Activated B cell treated with CpG ODN at 0.5 μM for 24 hours (primary cell): ENCODE measurements around the gene TRDN. TPM values are rescaled to one million over a fixed set of nuclear protein-coding genes. Genes with fewer than 3 reads are reported as not detected.

Source experiments
- ATAC-seq: fragments of 200-7000 bp; cut with Tn5 transposase; one replicate; pipeline ENCODE4 v1.10.0; 2021; ENCODE audit warnings: low read depth, mild to moderate bottlenecking, moderate library complexity
- CTCF ChIA-PET: fragments of 350-600 bp; sonication (Branson Sonifier 250); formaldehyde crosslinking; loops from one replicate; lab custom pipeline; 2021; ENCODE audit warnings: antibody characterized with exemption; lab: Charles Lee
- POLR2A ChIA-PET: fragments of 350-600 bp; sonication (Branson Sonifier 250); formaldehyde crosslinking; loops from one replicate; lab custom pipeline; 2021; ENCODE audit warnings: antibody characterized with exemption; lab: Charles Lee
- DNase-seq: peaks from one replicate; pipeline ENCODE4 v3.0.0; 2022
- H3K27ac Mint-ChIP-seq: one replicate; pipeline ENCODE4 v1.8.0; 2020; ENCODE audit warnings: mixed read lengths
- H3K27me3 Mint-ChIP-seq: one replicate; pipeline ENCODE4 v1.8.0; 2021; ENCODE audit warnings: mixed read lengths
- H3K36me3 Mint-ChIP-seq: one replicate; pipeline ENCODE4 v1.8.0; 2021; ENCODE audit warnings: low read depth, mixed read lengths
- H3K4me1 Mint-ChIP-seq: one replicate; pipeline ENCODE4 v1.8.0; 2021; ENCODE audit warnings: mixed read lengths
- H3K4me3 Mint-ChIP-seq: one replicate; pipeline ENCODE4 v1.8.0; 2020; ENCODE audit warnings: mild to moderate bottlenecking, mixed read lengths
- H3K9me3 Mint-ChIP-seq: one replicate; pipeline ENCODE4 v1.8.0; 2020; ENCODE audit warnings: mixed read lengths
- intact Hi-C: fragments of 100-400 bp; cut with micrococcal nuclease; formaldehyde crosslinking; loops from one replicate; pipeline ENCODE4 v1.15.1; 2024
- total RNA-seq: library from RNA; stranded (reverse); gene quantifications from 2 replicates; pipeline ENCODE4 v1.2.3, GENCODE V29; 2022
- TF ChIP-seq, protein P1 (sequence below): fragments of 200-600 bp; IDR thresholded peaks from one replicate; pipeline ENCODE4 v1.8.0; 2022; ENCODE audit warnings: antibody characterized with exemption, mild to moderate bottlenecking

The TRDN gene
- total RNA-seq, 1 donor from 2014 or later = not detected

DNA sequence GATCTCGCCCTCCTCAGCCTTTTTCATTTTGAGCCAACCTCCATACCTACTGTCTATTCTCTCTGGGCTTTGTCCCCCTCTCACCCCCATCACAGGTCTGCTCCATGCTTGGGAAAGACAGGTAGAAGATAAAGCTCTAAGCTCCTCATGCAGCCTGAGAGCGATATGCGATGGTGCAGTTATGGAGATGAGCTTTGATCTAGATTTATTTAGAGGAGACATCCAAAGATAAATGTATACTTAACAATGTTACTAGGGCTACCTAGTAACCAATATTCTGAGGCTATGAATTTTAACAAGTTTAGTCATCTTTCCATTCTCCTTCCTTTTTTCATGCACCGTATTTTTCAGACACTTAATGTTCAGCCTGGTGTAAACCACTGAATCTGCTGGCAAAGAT, 95.3 kb downstream of the TRDN start:
- POLR2A ChIA-PET = no interaction called here
- CTCF ChIA-PET = no interaction called here

DNA sequence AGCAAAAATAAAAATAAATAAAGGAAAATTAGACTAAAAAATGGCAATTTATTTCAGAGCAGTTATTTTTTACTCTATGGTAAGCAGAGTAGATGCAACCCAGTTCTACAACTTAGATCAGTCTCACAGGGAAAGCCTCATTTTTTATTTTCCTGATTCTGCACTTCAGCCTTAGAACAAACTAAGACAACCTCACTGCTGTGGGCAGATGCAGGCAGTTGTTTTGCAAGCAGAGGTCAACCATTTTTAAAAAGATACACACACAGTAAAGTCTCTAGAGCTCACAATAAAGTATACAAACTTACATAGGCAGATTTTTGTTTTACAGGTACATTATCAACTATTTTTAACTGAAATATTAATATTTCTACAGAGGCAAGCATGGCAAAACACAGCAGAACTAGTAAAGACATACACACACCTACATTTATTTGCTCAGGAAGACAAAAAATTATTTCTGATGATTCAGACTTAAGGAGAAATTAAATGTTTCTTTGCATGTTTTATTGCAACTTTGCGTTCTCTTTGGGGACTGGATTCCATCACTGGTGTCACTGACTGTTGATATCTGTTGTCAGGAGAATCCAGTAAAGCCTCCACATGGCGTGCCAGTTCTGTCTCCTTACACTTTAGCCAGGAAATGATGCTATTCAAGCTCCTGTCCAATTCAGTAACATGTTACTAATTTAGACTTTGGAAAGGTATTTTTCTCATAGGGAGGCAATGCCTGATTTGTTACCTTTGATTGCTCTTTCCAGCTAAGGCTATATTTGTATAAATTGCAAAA, 102.7 kb downstream of the TRDN start:
- TF ChIP-seq, protein P1, sequence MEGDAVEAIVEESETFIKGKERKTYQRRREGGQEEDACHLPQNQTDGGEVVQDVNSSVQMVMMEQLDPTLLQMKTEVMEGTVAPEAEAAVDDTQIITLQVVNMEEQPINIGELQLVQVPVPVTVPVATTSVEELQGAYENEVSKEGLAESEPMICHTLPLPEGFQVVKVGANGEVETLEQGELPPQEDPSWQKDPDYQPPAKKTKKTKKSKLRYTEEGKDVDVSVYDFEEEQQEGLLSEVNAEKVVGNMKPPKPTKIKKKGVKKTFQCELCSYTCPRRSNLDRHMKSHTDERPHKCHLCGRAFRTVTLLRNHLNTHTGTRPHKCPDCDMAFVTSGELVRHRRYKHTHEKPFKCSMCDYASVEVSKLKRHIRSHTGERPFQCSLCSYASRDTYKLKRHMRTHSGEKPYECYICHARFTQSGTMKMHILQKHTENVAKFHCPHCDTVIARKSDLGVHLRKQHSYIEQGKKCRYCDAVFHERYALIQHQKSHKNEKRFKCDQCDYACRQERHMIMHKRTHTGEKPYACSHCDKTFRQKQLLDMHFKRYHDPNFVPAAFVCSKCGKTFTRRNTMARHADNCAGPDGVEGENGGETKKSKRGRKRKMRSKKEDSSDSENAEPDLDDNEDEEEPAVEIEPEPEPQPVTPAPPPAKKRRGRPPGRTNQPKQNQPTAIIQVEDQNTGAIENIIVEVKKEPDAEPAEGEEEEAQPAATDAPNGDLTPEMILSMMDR = no peak
- H3K4me1 Mint-ChIP-seq = no peaks in the 10 kb centered on the region
- ATAC-seq (no peak), DNase-seq (no peak)
- intact Hi-C loops = no loop called here
- no peak overlapping the region for H3K27ac Mint-ChIP-seq
- H3K4me3 Mint-ChIP-seq = no peak overlapping the region
- CTCF ChIA-PET = no interaction called here
- H3K36me3 Mint-ChIP-seq = no peaks in the 10 kb centered on the region
- POLR2A ChIA-PET = no interaction called here
- H3K9me3 Mint-ChIP-seq = no peaks in the 10 kb centered on the region
- no peaks in the 10 kb centered on the region for H3K27me3 Mint-ChIP-seq

More for the DNA sequence above, 95.3 kb downstream of the TRDN start:
- no peaks in the 10 kb centered on the region for H3K9me3 Mint-ChIP-seq
- H3K27me3 Mint-ChIP-seq = no peaks in the 10 kb centered on the region
- H3K36me3 Mint-ChIP-seq = no peaks in the 10 kb centered on the region
- intact Hi-C loops = no loop called here
- ATAC-seq (no peak), DNase-seq (no peak)
- no peaks in the 10 kb centered on the region for H3K4me1 Mint-ChIP-seq
- TF ChIP-seq, protein P1 = no peak
- H3K4me3 Mint-ChIP-seq = no peak overlapping the region
- no peak overlapping the region for H3K27ac Mint-ChIP-seq

DNA sequence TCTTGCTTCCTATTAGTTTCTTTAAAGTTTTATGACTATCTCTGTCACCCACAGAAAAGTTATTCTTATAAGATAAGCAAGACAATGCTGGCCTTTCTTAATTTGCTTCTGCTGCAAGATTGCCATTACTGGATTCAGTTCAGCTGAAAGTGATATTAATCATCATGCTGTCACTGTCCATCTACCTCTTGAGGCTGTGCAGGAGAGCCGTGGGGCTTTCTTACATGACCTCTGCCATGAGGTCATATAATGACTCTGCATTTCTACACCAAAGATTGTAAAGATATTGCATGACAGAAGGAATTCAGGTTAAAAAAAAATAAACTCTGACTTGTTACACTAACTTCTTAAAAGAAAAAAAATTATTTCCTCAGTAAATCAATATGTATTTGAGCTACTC, 106.9 kb downstream of the TRDN start:
- Mint-ChIP-seq H3K36me3 (no peaks in the 10 kb centered on the region), H3K4me3 (no peak overlapping the region), H3K9me3 (no peaks in the 10 kb centered on the region), H3K4me1 (no peaks in the 10 kb centered on the region), H3K27me3 (no peaks in the 10 kb centered on the region), H3K27ac (no peak overlapping the region)
- ATAC-seq (no peak), DNase-seq (no peak)
- POLR2A ChIA-PET = no interaction called here
- TF ChIP-seq, protein P1 = no peak
- CTCF ChIA-PET = no interaction called here
- intact Hi-C loops = no loop called here

DNA sequence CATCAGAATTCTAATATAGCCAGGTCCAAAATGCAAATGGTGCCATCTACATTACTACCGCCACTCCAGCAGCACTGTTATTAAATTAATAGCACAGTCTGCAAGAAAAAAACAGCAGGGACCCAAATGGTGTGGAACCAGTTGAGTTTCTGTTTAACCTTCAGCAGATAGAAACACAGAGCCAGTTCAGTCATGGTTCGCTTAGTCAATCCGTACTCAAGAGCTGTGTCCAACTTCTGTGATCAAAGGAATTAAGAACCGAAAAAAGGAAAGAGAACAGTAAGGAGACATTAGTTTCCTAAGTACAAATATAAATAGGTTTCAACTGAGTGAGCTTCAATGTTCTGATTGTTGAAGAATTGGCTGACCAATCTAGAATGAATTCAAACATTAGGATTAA, 107.7 kb downstream of the TRDN start:
- CTCF ChIA-PET = no interaction called here
- ATAC-seq = no peak

DNA sequence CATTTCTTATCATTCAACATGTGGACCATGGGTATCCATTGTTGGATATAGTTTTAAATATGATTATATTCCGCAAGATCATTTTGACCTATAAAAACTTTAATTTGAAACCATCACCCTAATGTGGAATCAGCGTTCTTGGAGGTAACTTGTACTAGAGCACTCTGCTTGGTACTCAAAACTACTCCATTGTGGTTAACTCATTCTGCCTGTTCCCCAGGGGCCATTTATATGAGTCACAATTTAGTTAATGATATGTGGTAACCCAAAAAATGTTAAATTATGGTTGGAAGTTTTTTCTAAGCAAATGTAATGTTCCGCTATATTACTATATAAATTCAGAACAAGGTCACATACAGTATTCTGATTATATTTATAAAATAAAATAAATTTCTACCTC, 109.3 kb downstream of the TRDN start:
- H3K4me3 Mint-ChIP-seq = no peak overlapping the region
- TF ChIP-seq, protein P1 = no peak
- H3K27me3 Mint-ChIP-seq = no peaks in the 10 kb centered on the region
- no peak for DNase-seq
- ChIA-PET CTCF (no interaction called here), POLR2A (no interaction called here)
- H3K9me3 Mint-ChIP-seq = no peaks in the 10 kb centered on the region
- ATAC-seq = no peak
- intact Hi-C loops = no loop called here
- H3K27ac Mint-ChIP-seq = no peak overlapping the region
- no peaks in the 10 kb centered on the region for H3K4me1 Mint-ChIP-seq
- H3K36me3 Mint-ChIP-seq = no peaks in the 10 kb centered on the region

More for the DNA sequence above, 107.7 kb downstream of the TRDN start:
- Mint-ChIP-seq H3K36me3 (no peaks in the 10 kb centered on the region), H3K4me3 (no peak overlapping the region), H3K27me3 (no peaks in the 10 kb centered on the region), H3K27ac (no peak overlapping the region), H3K4me1 (no peaks in the 10 kb centered on the region), H3K9me3 (no peaks in the 10 kb centered on the region)
- no peak for DNase-seq
- TF ChIP-seq, protein P1 = no peak
- intact Hi-C loops = no loop called here
- POLR2A ChIA-PET = no interaction called here
